ENCODE data around the gene UCHL5. TPM values are rescaled to one million over a fixed set of nuclear protein-coding genes. Genes with fewer than 3 reads are reported as not detected.

The UCHL5 gene
- total RNA-seq, 2 donors from 2014 or later = 15.5 to 18.9 TPM

DNA sequence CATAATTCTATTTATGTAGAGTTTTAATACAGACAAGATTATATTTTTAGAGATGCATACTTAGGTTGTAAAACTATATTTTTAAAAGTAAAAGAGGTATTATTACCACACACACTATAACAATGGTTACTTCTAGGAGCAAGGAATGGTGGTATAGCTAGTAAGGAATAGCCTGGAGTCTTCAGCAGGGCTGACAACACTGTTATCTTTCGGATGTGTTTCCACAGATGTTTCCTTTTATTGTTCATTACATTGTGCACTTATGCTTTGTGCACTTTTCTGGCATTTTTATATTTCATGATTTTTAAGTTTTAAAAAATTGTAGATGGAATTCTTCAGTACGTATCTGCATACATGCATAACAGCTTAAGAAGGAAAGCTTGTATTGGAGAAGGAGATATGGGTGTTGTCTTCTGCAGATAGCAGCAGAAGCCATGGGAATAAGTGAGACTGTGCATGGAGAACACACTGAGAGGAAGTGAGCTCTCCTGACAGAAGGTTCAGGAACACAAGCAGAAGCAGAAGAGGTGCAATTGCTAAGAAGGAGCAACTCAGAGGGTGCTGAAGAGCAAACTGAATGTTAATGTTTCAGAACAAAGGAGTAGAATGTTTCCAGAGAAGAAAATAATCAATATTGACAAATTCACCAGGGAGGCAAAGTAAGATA lies 91.8 kb downstream of the UCHL5 start:
- H3K27me3 Mint-ChIP-seq = no peaks in the 10 kb centered on the region
- no peaks in the 10 kb centered on the region for H3K9me3 ChIP-seq (ENCODE audit: control insufficient read depth, low read length, poor library complexity, severe bottlenecking)
- H3K4me3 Mint-ChIP-seq = no peak overlapping the region
- ATAC-seq (no peak), DNase-seq (no peak)
- peaks cover 3% of the 10 kb centered on the region for H3K4me1 Mint-ChIP-seq
- H3K36me3 Mint-ChIP-seq (ENCODE audit: low read depth) = no peaks in the 10 kb centered on the region
- no peak overlapping the region for H3K27ac Mint-ChIP-seq

DNA sequence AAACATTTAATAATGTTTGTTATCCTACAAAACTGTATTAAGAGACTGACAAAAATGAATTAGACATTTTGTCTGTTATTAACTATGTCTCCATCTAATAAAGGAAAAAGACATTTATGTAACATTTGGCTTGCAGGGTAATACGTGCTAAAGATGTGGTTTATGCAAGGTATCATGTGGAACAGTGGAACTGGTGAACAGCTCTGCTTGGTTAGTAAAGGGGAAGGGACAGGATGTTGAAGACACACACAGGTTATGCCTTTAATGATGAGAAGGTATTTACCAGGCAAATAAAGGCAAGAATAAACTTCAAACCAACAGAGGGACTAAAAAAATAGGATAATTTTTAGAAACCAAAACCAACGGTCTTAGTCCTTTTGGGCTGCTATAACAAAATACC lies 93.1 kb downstream of the UCHL5 start:
- Mint-ChIP-seq H3K4me1 (peaks cover 3% of the 10 kb centered on the region), H3K4me3 (no peak overlapping the region), H3K27me3 (no peaks in the 10 kb centered on the region), H3K36me3 (ENCODE audit: low read depth) (no peaks in the 10 kb centered on the region), H3K27ac (no peak overlapping the region)
- no peaks in the 10 kb centered on the region for H3K9me3 ChIP-seq (ENCODE audit: control insufficient read depth, low read length, poor library complexity, severe bottlenecking)
- no peak for ATAC-seq
- DNase-seq = no peak

DNA sequence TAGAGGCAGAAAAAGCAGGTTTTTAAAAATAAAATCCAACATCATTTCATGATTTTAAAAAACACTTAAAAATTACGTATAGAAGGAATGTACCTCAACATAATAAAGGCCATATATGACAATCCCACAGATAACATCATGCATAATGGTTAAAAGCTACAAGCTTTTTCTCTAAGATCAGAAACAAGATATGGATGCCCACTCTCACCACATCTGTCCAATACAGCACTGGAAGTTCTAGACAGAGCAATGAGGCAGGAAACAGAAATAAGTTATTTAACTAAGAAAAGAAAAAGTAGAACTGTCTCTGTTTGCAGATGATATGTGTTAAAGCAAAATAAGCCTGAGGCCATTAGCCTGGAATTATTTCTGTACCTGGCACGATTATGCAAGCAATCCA lies 96.3 kb downstream of the UCHL5 start:
- ATAC-seq = no peak
- H3K27ac Mint-ChIP-seq = no peak overlapping the region
- H3K27me3 Mint-ChIP-seq = no peaks in the 10 kb centered on the region
- H3K4me1 Mint-ChIP-seq = peaks cover 3% of the 10 kb centered on the region
- no peak for DNase-seq
- H3K36me3 Mint-ChIP-seq (ENCODE audit: low read depth) = no peaks in the 10 kb centered on the region
- H3K4me3 Mint-ChIP-seq = no peak overlapping the region
- no peaks in the 10 kb centered on the region for H3K9me3 ChIP-seq (ENCODE audit: control insufficient read depth, low read length, poor library complexity, severe bottlenecking)

Other genes starting within 250 kb of the UCHL5 start
- 10 to 100 TPM; 44.0 to 58.2 TPM for gene RO60, start 252 bp upstream of the UCHL5 start, total RNA-seq
- 1 to 10 TPM; 7.0 to 7.8 TPM for gene GLRX2, start 46.1 kb upstream of the UCHL5 start, total RNA-seq
- gene CDC73, start 62.7 kb upstream of the UCHL5 start, total RNA-seq = 10 to 100 TPM; 73.2 to 84.9 TPM
- gene B3GALT2, start 127.3 kb upstream of the UCHL5 start, total RNA-seq = 1 to 10 TPM; 3.3 to 6.0 TPM

All from T-helper 17 cell (primary cell).